WTC11 (cell line): ENCODE data around the gene NUDCD2.

Experiments
- HMGA2 ChIP-seq: fragments of 250-450 bp; sonication (Bioruptor Pico); IDR thresholded peaks from 2 replicates; pipeline ENCODE4 v1.4.0; 2021; ENCODE audit warnings: mild to moderate bottlenecking, moderate library complexity
- IRF2 ChIP-seq: sonication (generic); formaldehyde crosslinking; IDR thresholded peaks from 2 replicates; pipeline ENCODE4 v1.8.0; 2022; ENCODE audit warnings: low read depth, missing genetic modification reagents, borderline replicate concordance
- JAZF1 ChIP-seq: fragments of 250-450 bp; sonication (Bioruptor Pico); IDR thresholded peaks from 2 replicates; pipeline ENCODE4 v1.9.0; 2021; ENCODE audit warnings: moderate library complexity, mild to moderate bottlenecking, inconsistent platforms
- MXD4 ChIP-seq: fragments of 250-450 bp; sonication (Bioruptor Pico); IDR thresholded peaks from 2 replicates; pipeline ENCODE4 v1.8.0; 2021; ENCODE audit warnings: mild to moderate bottlenecking, moderate library complexity, borderline replicate concordance
- NR1H2 ChIP-seq: sonication (generic); formaldehyde crosslinking; IDR thresholded peaks from 2 replicates; pipeline ENCODE4 v1.9.0; 2021; ENCODE audit warnings: mild to moderate bottlenecking, moderate library complexity, missing genetic modification reagents
- TF ChIP-seq, protein P1 (sequence below): sonication (generic); formaldehyde crosslinking; IDR thresholded peaks from 2 replicates; pipeline ENCODE4 v1.8.1; 2022; ENCODE audit warnings: missing genetic modification reagents, borderline replicate concordance
- TF ChIP-seq, protein P2 (sequence below): fragments of 200-600 bp; IDR thresholded peaks from 2 replicates; pipeline ENCODE4 v1.8.0; 2022; ENCODE audit warnings: antibody characterized with exemption
- TF ChIP-seq, protein P3 (sequence below): sonication (generic); formaldehyde crosslinking; IDR thresholded peaks from 2 replicates; pipeline ENCODE4 v1.8.1; 2023; ENCODE audit warnings: mild to moderate bottlenecking, missing genetic modification reagents

DNA sequence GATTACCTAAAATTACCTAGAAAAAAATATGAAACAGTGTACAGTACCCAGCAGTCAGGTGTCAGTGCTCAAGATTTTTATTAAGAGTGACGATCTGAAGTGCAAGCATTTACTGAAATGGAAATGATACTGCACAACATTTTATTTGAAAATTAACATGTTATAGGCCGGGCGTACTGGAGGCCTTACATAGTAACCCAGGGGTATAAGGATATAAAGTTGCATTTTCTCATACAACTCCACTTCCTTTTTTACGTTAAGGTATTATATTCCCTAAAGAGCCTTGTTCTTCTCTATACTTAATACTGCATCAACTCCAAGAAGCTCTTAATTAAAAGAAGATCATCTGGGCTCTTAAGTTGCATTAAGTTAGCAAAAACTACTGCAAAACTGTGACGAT is 48.9 kb upstream of the NUDCD2 start:
- TF ChIP-seq JAZF1 (CRISPR knock-in tag) (no peak), IRF2 (CRISPR knock-in tag) (no peak), MXD4 (no peak), NR1H2 (CRISPR knock-in tag) (no peak), HMGA2 (CRISPR knock-in tag) (no peak)
- TF ChIP-seq, protein P1, sequence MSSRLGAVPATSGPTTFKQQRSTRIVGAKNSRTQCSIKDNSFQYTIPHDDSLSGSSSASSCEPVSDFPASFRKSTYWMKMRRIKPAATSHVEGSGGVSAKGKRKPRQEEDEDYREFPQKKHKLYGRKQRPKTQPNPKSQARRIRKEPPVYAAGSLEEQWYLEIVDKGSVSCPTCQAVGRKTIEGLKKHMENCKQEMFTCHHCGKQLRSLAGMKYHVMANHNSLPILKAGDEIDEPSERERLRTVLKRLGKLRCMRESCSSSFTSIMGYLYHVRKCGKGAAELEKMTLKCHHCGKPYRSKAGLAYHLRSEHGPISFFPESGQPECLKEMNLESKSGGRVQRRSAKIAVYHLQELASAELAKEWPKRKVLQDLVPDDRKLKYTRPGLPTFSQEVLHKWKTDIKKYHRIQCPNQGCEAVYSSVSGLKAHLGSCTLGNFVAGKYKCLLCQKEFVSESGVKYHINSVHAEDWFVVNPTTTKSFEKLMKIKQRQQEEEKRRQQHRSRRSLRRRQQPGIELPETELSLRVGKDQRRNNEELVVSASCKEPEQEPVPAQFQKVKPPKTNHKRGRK (CRISPR knock-in tag), result no peak
- TF ChIP-seq, protein P2, sequence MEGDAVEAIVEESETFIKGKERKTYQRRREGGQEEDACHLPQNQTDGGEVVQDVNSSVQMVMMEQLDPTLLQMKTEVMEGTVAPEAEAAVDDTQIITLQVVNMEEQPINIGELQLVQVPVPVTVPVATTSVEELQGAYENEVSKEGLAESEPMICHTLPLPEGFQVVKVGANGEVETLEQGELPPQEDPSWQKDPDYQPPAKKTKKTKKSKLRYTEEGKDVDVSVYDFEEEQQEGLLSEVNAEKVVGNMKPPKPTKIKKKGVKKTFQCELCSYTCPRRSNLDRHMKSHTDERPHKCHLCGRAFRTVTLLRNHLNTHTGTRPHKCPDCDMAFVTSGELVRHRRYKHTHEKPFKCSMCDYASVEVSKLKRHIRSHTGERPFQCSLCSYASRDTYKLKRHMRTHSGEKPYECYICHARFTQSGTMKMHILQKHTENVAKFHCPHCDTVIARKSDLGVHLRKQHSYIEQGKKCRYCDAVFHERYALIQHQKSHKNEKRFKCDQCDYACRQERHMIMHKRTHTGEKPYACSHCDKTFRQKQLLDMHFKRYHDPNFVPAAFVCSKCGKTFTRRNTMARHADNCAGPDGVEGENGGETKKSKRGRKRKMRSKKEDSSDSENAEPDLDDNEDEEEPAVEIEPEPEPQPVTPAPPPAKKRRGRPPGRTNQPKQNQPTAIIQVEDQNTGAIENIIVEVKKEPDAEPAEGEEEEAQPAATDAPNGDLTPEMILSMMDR, result no peak
- TF ChIP-seq, protein P3, sequence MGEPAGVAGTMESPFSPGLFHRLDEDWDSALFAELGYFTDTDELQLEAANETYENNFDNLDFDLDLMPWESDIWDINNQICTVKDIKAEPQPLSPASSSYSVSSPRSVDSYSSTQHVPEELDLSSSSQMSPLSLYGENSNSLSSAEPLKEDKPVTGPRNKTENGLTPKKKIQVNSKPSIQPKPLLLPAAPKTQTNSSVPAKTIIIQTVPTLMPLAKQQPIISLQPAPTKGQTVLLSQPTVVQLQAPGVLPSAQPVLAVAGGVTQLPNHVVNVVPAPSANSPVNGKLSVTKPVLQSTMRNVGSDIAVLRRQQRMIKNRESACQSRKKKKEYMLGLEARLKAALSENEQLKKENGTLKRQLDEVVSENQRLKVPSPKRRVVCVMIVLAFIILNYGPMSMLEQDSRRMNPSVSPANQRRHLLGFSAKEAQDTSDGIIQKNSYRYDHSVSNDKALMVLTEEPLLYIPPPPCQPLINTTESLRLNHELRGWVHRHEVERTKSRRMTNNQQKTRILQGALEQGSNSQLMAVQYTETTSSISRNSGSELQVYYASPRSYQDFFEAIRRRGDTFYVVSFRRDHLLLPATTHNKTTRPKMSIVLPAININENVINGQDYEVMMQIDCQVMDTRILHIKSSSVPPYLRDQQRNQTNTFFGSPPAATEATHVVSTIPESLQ, result no peak
